Gastroesophageal sphincter (tissue), 4 donors: Measurements from ENCODE around the gene YPEL1. TPM values are rescaled to one million over a fixed set of nuclear protein-coding genes. Genes with fewer than 3 reads are reported as not detected.
A peak's percentile ranks its signal among the peaks of the same experiment; 100 is the strongest.

Experiments used
- ATAC-seq: fragments of 150-250 bp; one replicate; pipeline ENCODE4 v1.9.1; 2016; ENCODE audit warnings: mild to moderate bottlenecking, moderate library complexity
- H3K27ac ChIP-seq, 4 donors: fragments of 200-600 bp; sonication (generic) in 3 of 4; 1 replicate in 3 of 4; 2 replicates in 1 of 4; pipeline ENCODE4 v1.5.1; 2016 to 2019
- H3K27me3 ChIP-seq: fragments of 200-600 bp; sonication (generic); one replicate; pipeline ENCODE4 v1.5.1; 2019
- H3K36me3 ChIP-seq, 2 donors: fragments of 200-600 bp; sonication (generic); one replicate each; pipeline ENCODE4 v1.5.1; 2019; ENCODE audit warnings: control low read depth in 1 of 2
- H3K4me1 ChIP-seq, 3 donors: fragments of 200-600 bp; sonication (generic); 1 replicate in 2 of 3; 2 replicates in 1 of 3; pipeline ENCODE4 v1.5.1; 2016 to 2019; ENCODE audit warnings: control low read depth in 2 of 3
- H3K4me3 ChIP-seq, 2 donors: fragments of 200-600 bp; sonication (generic); one replicate each; pipeline ENCODE4 v1.5.1; 2019; ENCODE audit warnings: mild to moderate bottlenecking in 1 of 2, moderate library complexity in 1 of 2
- H3K9me3 ChIP-seq, 3 donors: fragments of 200-600 bp; sonication (generic); one replicate each; pipeline ENCODE4 v1.5.1; 2017 to 2019; ENCODE audit warnings: control low read depth in 2 of 3
- EP300 ChIP-seq: sonication (generic); formaldehyde crosslinking; IDR thresholded peaks from one replicate; pipeline ENCODE4 v1.6.1; 2017; ENCODE audit warnings: antibody characterized with exemption, mild to moderate bottlenecking
- POLR2A ChIP-seq, 2 donors: fragments of 450-650 bp; IDR thresholded peaks; one replicate each; pipeline ENCODE4 v1.6.1; 2017; ENCODE audit warnings: antibody characterized with exemption in 2 of 2, mild to moderate bottlenecking in 2 of 2, moderate library complexity in 1 of 2
- POLR2AphosphoS5 ChIP-seq: sonication (generic); formaldehyde crosslinking; IDR thresholded peaks from one replicate; pipeline ENCODE4 v1.6.1; 2017; ENCODE audit warnings: antibody characterized with exemption
- WGBS, 2 donors: methylation state at CpG; one replicate each; pipeline ENCODE4 v1.1.5; 2018; ENCODE audit warnings: low coverage in 1 of 2; 5-methylcytosine and 5-hydroxymethylcytosine counted together
- total RNA-seq, 4 donors: library from RNA; depleted of rRNA; stranded (reverse); fragments of >200 nt; gene quantifications; one replicate each; pipeline ENCODE4 v1.1.0, GENCODE V29; 2016
- TF ChIP-seq, protein P1 (sequence below), 4 experiments: fragments of 200-600 bp in 2 of 4; fragments of 450-650 bp in 2 of 4; sonication (generic) in 1 of 4; IDR thresholded peaks; one replicate each; pipeline ENCODE4 v1.5.1; 2017 to 2019; ENCODE audit warnings: antibody characterized with exemption in 4 of 4, mild to moderate bottlenecking in 2 of 4, moderate library complexity in 2 of 4

Gene YPEL1, protein sequence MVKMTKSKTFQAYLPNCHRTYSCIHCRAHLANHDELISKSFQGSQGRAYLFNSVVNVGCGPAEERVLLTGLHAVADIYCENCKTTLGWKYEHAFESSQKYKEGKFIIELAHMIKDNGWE
- total RNA-seq: 10 to 100 TPM; 11.6 to 23.1 (median 15.8) TPM

DNA sequence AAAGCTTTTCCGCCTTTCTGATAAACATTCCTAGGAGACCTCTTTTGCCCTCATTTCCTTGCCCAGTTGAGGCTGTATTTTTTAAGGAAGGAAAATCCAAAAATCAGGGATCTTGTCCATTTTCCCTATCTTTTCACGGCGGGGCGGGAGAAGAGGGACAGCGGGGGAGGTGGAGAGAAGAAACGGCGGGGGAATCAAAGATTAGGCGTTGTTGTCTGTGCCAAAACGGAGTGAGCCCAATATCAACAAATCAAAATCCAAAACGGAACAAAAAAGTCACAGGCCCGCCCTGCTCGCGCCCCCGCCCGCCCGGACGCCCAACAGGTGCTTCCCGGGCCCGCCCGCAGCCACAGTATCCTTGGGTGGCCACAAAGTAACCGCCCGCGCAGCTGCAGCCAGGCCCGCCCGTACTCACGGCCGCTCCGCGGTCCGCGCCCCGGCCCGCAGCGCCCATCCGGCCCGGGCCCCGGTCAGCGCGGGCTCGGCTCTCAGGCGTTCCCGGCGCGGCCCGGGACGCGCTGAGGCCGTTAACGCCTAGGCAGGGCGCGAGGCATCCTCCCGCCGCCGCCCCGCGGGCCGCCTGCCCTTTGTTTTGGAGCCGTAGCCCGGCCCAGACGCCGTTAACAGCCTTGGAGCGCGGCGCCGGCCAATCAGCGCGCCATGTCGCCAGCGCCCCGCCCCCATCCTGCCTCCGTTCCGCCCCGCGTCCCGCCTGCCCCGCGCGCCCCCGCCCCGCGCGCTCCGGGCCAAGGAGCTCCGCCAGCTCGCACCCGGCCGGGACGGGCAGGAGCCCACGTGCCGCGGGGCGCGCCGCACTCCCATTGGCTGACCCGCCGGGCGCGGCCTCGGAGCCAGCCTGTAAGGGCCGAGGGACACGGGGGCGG lies at the start of gene YPEL1:
TSS of gene YPEL1 (minus strand) at position 595 of the 884 bp plus-strand sequence. CDS start 25,050 bp downstream, outside the sequence.
- Histone ChIP-seq H3K27ac (peak within 1 kb of the TSS; percentile 53 to 94 (median 86)), H3K4me3 (peak within 1 kb of the TSS; percentile 53 to 70), H3K9me3 (no peaks in the 10 kb centered on the region), H3K27me3 (no peaks in the 10 kb centered on the region), H3K4me1 (peaks cover 0 to 24% (median 4%) of the 10 kb centered on the region in 3 donors), H3K36me3 (no peaks in the 10 kb centered on the region)
- 0 to 2% methylated on average over 7 to 20 of the region's 102 CpGs for WGBS, 2 donors
- TF ChIP-seq, protein P1, sequence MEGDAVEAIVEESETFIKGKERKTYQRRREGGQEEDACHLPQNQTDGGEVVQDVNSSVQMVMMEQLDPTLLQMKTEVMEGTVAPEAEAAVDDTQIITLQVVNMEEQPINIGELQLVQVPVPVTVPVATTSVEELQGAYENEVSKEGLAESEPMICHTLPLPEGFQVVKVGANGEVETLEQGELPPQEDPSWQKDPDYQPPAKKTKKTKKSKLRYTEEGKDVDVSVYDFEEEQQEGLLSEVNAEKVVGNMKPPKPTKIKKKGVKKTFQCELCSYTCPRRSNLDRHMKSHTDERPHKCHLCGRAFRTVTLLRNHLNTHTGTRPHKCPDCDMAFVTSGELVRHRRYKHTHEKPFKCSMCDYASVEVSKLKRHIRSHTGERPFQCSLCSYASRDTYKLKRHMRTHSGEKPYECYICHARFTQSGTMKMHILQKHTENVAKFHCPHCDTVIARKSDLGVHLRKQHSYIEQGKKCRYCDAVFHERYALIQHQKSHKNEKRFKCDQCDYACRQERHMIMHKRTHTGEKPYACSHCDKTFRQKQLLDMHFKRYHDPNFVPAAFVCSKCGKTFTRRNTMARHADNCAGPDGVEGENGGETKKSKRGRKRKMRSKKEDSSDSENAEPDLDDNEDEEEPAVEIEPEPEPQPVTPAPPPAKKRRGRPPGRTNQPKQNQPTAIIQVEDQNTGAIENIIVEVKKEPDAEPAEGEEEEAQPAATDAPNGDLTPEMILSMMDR (IDR thresholded peaks at IDR 0.05): peak in 2 of 4 experiments; percentile 12 to 21
- TF ChIP-seq POLR2A (IDR thresholded peaks at IDR 0.05): peak; percentile 82 to 97
- TF ChIP-seq EP300: no peak
- TF ChIP-seq POLR2AphosphoS5: peak; percentile 87
- peak; percentile 98 for ATAC-seq

DNA sequence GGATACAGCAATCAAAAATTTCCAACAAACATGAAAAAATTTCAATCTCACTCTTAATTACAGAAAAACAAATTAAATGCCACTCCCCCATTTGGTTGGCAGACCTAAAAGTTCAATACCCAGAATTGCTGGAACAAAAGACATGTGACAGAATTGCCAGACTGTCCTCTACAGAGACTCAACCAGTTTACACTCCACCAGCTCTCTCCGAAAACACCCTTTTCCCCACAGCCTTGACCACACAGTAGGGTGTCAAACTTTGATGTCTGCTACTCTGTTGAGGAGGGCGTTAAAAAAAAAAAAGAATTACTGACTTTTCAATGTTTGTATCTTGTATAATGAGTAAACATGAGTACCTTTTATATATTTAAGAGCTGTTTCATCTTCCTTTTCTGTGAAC lies 44.7 kb upstream of the YPEL1 start:
- no peak overlapping the region for H3K4me3 ChIP-seq
- no peaks in the 10 kb centered on the region for H3K9me3 ChIP-seq
- no peak for TF ChIP-seq EP300
- TF ChIP-seq, protein P1 (IDR thresholded peaks at IDR 0.05): no peak
- TF ChIP-seq POLR2A (IDR thresholded peaks at IDR 0.05): no peak
- no peak for TF ChIP-seq POLR2AphosphoS5
- no peak overlapping the region for H3K27ac ChIP-seq
- peaks cover 0 to 60% of the 10 kb centered on the region in 2 donors for H3K36me3 ChIP-seq
- 80 to 88% methylated on average over 2 of the region's 2 CpGs for WGBS, 2 donors
- no peaks in the 10 kb centered on the region for H3K27me3 ChIP-seq
- ATAC-seq: no peak
- H3K4me1 ChIP-seq: peaks cover 0 to 2% (median 0%) of the 10 kb centered on the region in 3 donors

DNA sequence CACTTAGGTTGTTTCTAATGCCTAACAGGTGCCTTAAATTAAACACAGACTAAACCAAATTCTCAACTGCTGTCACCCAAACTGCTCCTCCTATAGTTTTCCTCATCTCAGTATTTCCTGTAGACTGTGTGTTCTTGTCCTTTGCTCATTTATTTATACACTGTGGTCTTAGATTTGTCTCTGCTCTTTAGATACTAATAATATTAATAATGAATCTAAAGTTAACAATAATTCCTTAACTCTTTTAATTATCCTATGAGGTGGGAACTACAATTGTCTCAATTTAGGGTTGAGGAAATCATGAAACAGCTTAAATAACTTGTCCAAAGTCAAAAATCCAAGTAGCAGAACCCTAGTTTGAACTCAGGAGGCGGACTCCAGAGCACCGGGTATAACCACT lies 43.9 kb upstream of the YPEL1 start:
- no peak for ATAC-seq
- H3K36me3 ChIP-seq: peaks cover 0 to 52% of the 10 kb centered on the region in 2 donors

DNA sequence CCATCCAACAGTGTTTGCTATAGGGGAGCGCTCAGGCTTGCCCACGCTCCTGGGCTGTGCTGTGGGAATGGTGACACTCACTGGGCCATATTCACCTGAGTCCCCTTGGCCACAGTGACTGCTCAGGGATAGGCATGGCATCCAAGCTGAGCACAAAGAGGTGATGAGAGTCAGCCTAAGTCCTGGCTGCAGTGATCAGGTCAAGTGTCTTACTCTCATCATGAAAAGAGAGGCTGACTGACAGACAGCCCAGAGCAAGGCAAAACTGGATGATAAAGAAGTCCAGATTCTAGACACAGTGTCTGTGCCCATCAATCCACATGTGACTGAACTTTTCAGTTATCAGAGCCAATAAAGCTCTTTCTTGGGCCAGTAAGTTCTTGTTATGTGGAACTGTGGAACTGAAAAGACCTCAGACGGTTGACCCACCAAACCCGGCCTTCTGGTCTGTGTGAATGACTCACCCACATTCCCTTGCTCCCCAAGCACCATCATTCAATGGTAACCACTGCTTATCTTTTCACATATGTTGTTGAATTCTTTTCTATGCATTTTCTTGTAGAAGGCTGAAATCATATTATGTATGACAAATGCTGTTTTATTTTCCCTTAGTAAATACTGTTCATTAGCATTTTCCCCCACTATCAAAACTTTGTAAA lies 43.2 kb upstream of the YPEL1 start:
- H3K27me3 ChIP-seq: no peaks in the 10 kb centered on the region
- TF ChIP-seq POLR2AphosphoS5 (no peak), POLR2A (IDR thresholded peaks at IDR 0.05) (no peak), EP300 (no peak)
- TF ChIP-seq, protein P1 (IDR thresholded peaks at IDR 0.05): no peak
- H3K4me1 ChIP-seq: peaks cover 0 to 10% (median 0%) of the 10 kb centered on the region in 3 donors
- no peaks in the 10 kb centered on the region for H3K9me3 ChIP-seq
- H3K36me3 ChIP-seq: peaks cover 0 to 46% of the 10 kb centered on the region in 2 donors
- 59 to 84% methylated on average over 2 to 4 of the region's 4 CpGs for whole genome bisulfite sequencing, 2 donors
- no peak overlapping the region for H3K27ac ChIP-seq
- ATAC-seq: no peak
- H3K4me3 ChIP-seq: no peak overlapping the region

More for the DNA sequence above, 43.9 kb upstream of the YPEL1 start:
- Histone ChIP-seq H3K4me3 (no peak overlapping the region), H3K27me3 (no peaks in the 10 kb centered on the region), H3K27ac (no peak overlapping the region), H3K4me1 (peaks cover 0 to 10% (median 0%) of the 10 kb centered on the region in 3 donors), H3K9me3 (no peaks in the 10 kb centered on the region)
- TF ChIP-seq POLR2A (IDR thresholded peaks at IDR 0.05) (no peak), EP300 (no peak), POLR2AphosphoS5 (no peak)
- TF ChIP-seq, protein P1 (IDR thresholded peaks at IDR 0.05): no peak
- 80 to 93% methylated on average over 2 of the region's 2 CpGs for WGBS, 2 donors
